KG1 (cell line): ENCODE results near the gene ADGRG6.

Experiments
- DNase-seq: peaks from one replicate; lab custom pipeline; 2025; lab: John Stamatoyannopoulos, UW

Gene ADGRG6

DNA sequence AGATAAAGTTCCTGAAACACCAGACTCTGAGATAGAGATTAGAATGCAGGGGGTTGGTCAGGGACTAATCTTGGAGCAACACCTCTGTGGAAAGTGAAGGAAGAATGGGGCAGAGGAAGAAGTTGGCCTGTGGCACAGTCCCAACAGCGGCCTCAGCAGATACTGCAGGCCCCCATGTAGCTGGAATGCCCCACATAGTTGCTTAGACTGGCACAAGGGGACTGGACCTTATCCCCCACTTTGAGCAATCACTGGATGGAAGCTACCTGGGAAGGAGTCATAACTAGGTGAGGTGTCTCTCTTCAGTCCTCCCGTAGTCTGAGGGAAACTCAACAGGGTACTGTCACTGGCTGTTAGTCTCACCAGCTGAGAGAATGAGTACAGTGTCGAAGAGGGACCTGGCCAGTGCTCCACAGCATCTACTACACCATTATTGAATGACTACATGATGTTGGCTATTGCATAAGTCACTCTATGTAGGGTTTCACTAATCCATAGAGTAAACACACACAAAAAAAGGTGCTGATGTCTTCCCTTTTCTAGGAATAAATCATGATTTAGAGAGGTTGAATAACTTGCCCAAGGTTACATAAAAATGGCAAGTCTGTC lies 47.5 kb downstream of the ADGRG6 start:
- DNase-seq, result no peak

DNA sequence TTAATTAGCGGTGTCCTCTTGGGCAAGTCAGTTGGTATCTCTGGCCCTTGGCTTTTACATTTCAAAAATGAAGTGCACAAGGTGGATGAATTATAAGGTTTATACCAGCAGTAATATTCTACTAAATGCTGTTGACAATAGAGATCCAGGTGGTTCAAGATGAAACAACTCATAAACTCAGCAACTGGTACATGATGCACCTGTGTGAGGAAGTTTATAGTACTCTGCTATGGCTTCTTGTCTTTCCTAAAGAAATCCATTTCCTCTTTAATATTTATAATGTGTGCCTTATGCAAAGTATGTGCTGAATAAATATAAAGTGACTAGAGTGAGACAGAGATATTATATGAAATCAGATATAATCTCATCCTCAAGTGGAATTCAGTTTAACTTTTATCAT lies 48.5 kb downstream of the ADGRG6 start:
- DNase-seq, result no peak

DNA sequence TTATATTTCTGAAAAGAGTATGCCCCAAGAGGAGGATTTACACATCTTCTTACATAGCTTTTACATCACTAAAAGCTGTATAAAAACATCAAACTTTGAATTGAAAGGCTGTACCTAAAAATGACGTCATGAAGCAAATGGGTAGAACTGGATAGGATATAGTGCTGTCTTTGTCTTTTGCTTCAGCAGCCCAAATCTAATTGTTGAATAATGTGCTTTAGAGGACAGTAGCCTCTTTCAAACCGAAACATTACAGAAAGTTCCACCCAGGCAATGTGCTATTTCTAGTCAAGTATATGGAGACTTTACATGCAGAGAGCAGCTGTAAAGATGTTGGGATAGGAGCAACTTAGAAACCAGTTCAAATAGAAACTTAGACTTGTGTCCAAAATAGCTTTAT lies 51.9 kb downstream of the ADGRG6 start:
- DNase-seq, result no peak

DNA sequence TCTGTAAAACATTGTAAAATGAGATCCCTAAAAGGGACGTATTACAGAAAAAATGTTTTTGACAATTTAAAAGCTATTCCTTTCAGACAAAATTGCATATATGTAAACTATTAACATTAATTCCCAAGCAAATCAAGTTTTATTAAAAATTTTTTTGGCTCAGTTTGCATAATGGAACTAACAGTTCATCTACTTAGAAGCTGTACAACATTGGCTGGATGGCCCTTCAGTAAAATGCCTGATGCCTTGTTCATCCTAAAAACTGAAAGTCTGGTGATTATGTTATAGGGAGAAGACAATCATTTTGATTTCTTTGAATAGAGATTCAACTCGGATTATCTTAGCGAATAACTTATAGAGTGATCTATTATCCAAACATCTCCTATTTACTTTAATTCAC lies 52.8 kb downstream of the ADGRG6 start:
- no peak for DNase-seq

DNA sequence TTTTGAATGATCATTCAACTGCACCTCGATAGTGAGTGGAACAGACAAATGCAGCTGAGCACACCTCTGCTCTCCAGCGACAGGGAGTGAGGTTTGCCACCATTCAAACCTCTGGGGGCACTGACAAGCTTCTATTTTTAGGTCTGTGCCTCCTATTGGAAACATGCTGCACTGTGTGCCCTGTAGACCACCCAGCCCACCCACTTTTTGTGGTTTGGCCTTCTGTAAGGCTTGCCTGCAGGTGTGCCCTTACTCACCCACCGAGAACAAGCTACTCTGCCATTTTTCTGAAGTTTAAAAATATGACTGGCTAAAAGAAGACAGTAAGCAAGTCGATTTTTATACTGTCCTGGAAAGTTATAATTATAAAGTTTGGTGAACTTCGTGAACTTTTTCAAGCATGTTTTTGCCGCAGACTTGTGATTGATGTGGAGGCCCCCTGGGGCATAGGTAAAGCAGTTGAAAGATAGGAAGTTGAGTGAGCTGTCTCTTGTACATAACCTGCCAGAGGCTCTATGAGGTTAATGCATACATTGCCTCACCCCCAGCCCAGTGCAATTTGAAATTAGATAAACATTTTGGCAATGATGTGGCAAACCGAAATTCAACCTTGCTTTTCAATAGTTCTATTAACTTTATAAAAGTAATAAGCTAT lies 53.8 kb downstream of the ADGRG6 start:
- DNase-seq, result no peak

DNA sequence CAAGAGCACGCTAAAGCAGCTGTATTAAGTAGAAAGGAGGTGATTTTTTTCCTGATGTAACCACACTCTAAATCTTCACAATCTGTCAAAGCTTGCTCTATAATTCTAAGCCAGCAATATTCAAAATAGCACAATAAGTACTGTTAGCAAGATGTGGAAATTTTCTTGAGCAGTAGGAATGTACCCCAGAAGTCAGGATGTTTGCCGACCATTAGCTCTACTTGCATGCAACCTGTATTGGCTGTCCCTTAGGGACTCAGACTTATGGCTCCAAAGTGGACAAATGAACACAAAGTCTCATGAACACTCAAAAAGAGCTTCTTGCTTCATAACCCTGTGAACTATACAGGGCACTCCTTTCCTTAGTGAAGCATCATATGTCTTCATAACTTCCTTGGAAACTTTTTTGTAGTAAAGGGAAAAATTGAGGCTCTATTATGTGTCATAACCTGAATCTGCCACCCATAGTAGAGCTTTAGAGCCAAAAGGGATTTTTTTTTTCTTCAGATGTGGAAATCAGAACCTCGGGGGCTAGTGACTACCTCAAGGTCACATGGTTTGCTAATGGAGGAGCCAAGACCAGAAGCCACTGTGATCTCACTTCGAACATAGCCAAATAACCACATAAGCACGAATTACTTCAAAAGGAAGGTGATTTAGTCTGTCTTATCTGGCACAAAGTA lies 54.5 kb downstream of the ADGRG6 start:
- DNase-seq, result no peak

DNA sequence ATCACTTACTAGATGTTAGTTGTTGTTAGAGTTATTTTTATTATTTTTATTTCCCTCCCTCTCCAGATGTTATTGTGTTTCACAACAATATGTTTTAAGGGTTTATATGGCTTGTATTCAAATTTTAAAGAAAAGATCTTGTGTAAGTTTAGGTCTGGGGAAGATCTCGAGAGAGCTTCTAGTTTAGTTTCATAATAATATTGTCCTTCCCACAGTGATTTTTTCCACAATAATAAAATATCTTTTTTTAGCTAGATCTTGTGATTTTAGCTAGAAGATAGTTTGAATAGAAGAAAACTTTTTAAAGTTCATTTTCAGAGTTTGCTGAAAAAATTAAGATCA lies 55.0 kb downstream of the ADGRG6 start:
- no peak for DNase-seq

DNA sequence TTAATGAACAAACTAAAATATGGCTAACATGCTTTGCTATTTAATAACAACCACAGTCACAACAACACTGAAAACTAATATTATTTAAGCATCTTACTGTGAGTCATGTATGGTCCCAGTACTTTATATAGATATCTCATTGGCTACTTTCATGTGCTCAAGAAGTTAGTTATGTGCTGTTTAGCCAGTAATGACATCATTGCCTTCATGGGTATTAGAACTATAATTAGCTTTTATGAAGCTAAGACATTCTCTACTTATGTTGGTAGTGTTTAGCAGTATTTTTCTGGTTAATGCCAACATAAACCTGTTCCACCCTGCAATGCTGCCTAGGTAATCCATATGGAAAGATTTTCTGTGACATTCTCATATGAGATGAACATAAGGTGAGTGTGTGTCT lies 56.1 kb downstream of the ADGRG6 start:
- DNase-seq, result no peak

DNA sequence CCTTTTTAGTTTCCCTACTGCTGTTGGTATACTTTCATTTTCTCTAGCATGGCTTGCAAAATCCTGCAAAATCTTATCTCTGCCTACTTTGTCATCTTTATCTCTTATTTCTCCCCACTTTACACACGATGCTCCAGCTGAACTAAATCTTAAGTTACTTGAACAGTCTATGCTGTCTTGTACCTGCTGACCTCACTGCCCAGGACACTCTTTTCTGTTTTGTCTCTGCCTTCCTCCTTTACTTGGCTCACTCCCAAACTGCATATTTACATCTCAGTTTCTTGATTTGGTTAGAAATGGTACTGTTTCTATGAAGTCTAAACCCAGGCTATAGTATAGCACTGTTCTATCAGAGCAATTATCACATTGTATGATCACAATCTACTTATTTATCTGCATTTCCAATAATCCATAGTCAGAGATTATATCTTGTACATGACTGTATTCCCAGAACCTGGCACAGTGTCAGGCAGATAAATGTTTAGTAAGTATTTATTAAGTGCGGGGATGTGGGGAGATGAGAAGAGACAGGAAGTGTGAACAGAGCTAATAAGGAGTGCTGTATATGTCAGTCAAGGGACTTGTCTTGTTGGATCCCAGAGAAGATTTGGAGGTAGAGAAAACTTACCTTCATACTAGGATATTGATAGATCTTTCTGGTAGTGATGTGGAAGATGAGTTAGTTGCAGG lies 57.6 kb downstream of the ADGRG6 start:
- no peak for DNase-seq

DNA sequence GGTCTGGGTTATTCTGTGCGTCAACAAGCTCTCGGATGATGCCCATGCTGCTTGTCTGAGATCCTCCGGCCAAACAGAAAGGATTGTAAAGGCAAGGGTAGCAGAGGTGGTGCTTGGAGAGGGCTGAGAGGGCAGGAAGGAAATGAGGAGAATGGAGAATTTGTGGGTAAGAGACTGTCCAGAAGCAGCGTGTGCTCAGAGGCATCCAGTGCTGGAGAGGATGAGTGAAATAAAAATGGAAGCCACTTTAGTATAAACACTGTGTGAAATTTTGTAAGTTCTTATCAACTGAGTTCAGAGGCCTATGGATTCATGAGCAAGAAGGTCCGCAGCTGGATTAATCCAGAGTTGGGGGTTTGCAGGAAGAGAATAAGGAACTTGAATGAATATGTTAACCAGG lies 59.5 kb downstream of the ADGRG6 start:
- no peak for DNase-seq

- DNase-seq, result no peak
Observed at GRCh38 chr6:142361779-142362750, 60.3 kb downstream of the ADGRG6 start.

GRCh38 chr6:142367061-142367460 lies 65.3 kb downstream of the ADGRG6 start:
- DNase-seq, result no peak

DNA sequence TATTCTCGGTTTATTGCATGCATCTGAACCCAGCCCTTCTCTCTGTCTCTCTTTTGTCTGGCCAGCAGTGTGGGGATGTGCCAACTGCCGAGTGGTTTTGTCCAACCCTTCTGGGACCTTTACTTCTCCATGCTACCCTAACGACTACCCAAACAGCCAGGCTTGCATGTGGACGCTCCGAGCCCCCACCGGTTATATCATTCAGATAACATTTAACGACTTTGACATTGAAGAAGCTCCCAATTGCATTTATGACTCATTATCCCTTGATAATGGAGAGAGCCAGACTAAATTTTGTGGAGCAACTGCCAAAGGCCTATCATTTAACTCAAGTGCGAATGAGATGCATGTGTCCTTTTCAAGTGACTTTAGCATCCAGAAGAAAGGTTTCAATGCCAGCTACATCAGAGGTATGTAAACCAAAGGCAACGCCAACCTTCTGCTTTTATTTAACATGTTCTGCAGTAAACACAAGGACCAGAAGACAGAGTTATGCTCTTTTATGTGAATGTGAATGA lies 65.8 kb downstream of the ADGRG6 start:
- DNase-seq, result no peak

GRCh38 chr6:142369266-142369665 lies 67.5 kb downstream of the ADGRG6 start:
- DNase-seq, result no peak

GRCh38 chr6:142372348-142372747 lies 70.5 kb downstream of the ADGRG6 start:
- no peak for DNase-seq

GRCh38 chr6:142373268-142374090 lies 71.7 kb downstream of the ADGRG6 start:
- DNase-seq, result no peak

- no peak for DNase-seq
Observed at GRCh38 chr6:142374091-142374770, 72.4 kb downstream of the ADGRG6 start.

DNA sequence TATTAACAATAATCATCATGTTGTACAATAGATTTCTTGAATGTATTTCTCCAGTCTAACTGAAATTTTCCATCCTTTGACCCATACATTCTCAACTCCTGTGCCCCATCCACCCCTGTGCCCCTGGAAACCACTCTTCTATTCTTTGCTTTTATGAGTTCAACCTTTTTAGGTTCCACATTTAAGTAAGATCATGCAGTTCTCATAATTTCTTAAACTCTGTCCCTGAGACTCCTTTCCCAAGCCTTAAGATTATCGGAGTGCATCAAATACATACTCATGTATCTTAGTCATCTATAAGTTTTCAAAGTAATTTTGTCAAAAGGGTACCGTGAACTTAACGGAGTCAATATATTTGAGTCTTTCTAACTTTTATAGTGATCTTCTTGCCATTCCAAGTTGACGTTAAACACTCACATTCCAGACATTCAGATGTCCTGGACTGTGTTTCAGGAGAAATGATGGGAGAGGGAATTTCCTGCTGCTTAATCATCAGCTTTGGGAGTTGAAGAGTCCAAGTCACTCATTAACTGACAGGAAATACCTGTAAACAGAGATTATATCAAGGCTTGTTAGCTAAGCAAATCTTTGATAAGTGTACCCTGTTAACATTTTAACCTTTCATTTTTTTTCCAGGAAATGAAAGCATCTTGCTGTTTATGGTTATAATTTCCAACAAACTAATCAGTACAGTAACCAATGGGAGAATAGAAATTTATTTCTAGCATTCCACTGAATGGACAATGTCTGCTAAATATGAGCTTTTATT lies 73.3 kb downstream of the ADGRG6 start:
- no peak for DNase-seq

- DNase-seq, result no peak
Observed at GRCh38 chr6:142376115-142376514, 74.3 kb downstream of the ADGRG6 start.
